ENCODE results near the gene SIGLECL1.

The SIGLECL1 gene

GRCh38 chr19:51247972-51248590, 2.8 kb upstream of the SIGLECL1 start:
- no peak for DNase-seq
- in situ Hi-C loops (cut with MboI; ENCODE audit: low pct_unique_long_range_greater_than_20kb, low sequenced_read_pairs): no loop called here

GRCh38 chr19:51251468-51251820, 564 bp downstream of the SIGLECL1 start:
- in situ Hi-C loops (cut with MboI; ENCODE audit: low pct_unique_long_range_greater_than_20kb, low sequenced_read_pairs): no loop called here
- no peak for DNase-seq

GRCh38 chr19:51252306-51253079, 1.6 kb downstream of the SIGLECL1 start:
- no peak for DNase-seq
- in situ Hi-C loops (cut with MboI; ENCODE audit: low pct_unique_long_range_greater_than_20kb, low sequenced_read_pairs): no loop called here

GRCh38 chr19:51253088-51253806, 2.4 kb downstream of the SIGLECL1 start:
- no peak for DNase-seq
- in situ Hi-C loops (cut with MboI; ENCODE audit: low pct_unique_long_range_greater_than_20kb, low sequenced_read_pairs): no loop called here

GRCh38 chr19:51256155-51256625, 5.3 kb downstream of the SIGLECL1 start:
- DNase-seq: no peak
- in situ Hi-C loops (cut with MboI; ENCODE audit: low pct_unique_long_range_greater_than_20kb, low sequenced_read_pairs): no loop called here

GRCh38 chr19:51257471-51257870, 6.6 kb downstream of the SIGLECL1 start:
- in situ Hi-C loops (cut with MboI; ENCODE audit: low pct_unique_long_range_greater_than_20kb, low sequenced_read_pairs): no loop called here

GRCh38 chr19:51258165-51259160, 7.6 kb downstream of the SIGLECL1 start:
- DNase-seq: peak; percentile 90
- in situ Hi-C loops (cut with MboI; ENCODE audit: low pct_unique_long_range_greater_than_20kb, low sequenced_read_pairs): no loop called here

More at GRCh38 chr19:51257471-51257870, 6.6 kb downstream of the SIGLECL1 start:
- no peak for DNase-seq

GRCh38 chr19:51259348-51260245, 8.7 kb downstream of the SIGLECL1 start:
- in situ Hi-C loops (cut with MboI; ENCODE audit: low pct_unique_long_range_greater_than_20kb, low sequenced_read_pairs): no loop called here
- DNase-seq: peak; percentile 80

GRCh38 chr19:51263808-51264207, 12.9 kb downstream of the SIGLECL1 start:
- in situ Hi-C loops (cut with MboI; ENCODE audit: low pct_unique_long_range_greater_than_20kb, low sequenced_read_pairs): no loop called here
- no peak for DNase-seq

- DNase-seq: no peak
- in situ Hi-C loops (cut with MboI; ENCODE audit: low pct_unique_long_range_greater_than_20kb, low sequenced_read_pairs): no loop called here
Observed at GRCh38 chr19:51271067-51271466, 20.2 kb downstream of the SIGLECL1 start.

- in situ Hi-C loops (cut with MboI; ENCODE audit: low pct_unique_long_range_greater_than_20kb, low sequenced_read_pairs): no loop called here
- no peak for DNase-seq
Observed at GRCh38 chr19:51272183-51272810, 21.4 kb downstream of the SIGLECL1 start.

GRCh38 chr19:51274049-51274770, 23.3 kb downstream of the SIGLECL1 start:
- no peak for DNase-seq
- in situ Hi-C loops (cut with MboI; ENCODE audit: low pct_unique_long_range_greater_than_20kb, low sequenced_read_pairs): no loop called here

- DNase-seq: no peak
- in situ Hi-C loops (cut with MboI; ENCODE audit: low pct_unique_long_range_greater_than_20kb, low sequenced_read_pairs): no loop called here
Observed at GRCh38 chr19:51277112-51277511, 26.2 kb downstream of the SIGLECL1 start.

- in situ Hi-C loops (cut with MboI; ENCODE audit: low pct_unique_long_range_greater_than_20kb, low sequenced_read_pairs): no loop called here
- DNase-seq: no peak
Observed at GRCh38 chr19:51282335-51282734, 31.5 kb downstream of the SIGLECL1 start.

GRCh38 chr19:51285682-51286081, 34.8 kb downstream of the SIGLECL1 start:
- in situ Hi-C loops (cut with MboI; ENCODE audit: low pct_unique_long_range_greater_than_20kb, low sequenced_read_pairs): no loop called here

GRCh38 chr19:51289635-51290034, 38.8 kb downstream of the SIGLECL1 start:
- in situ Hi-C loops (cut with MboI; ENCODE audit: low pct_unique_long_range_greater_than_20kb, low sequenced_read_pairs): no loop called here
- DNase-seq: no peak

More at GRCh38 chr19:51285682-51286081, 34.8 kb downstream of the SIGLECL1 start:
- no peak for DNase-seq

GRCh38 chr19:51292971-51293370, 42.1 kb downstream of the SIGLECL1 start:
- in situ Hi-C loops (cut with MboI; ENCODE audit: low pct_unique_long_range_greater_than_20kb, low sequenced_read_pairs): no loop called here
- no peak for DNase-seq
